T47D (cell line): ENCODE measurements around the gene SLX1B.
"Not testable (repeated sequence)": the region's sequence is repeated elsewhere in the genome, so short reads cannot be mapped to it uniquely, and the experiment has no call there.

Experiments used
- DNase-seq, 2 experiments: peaks; one replicate each; pipeline versions ENCODE4 v3.0.0 to v3.0.0-alpha.2; 2011 to 2012; ENCODE audit warnings: low read depth in 1 of 2, low spot score in 1 of 2
- in situ Hi-C: cut with HindIII; loops from 2 replicates; pipeline ENCODE4 v1.10.0; 2016; ENCODE audit warnings: low sequenced_read_pairs, low pct_unique_long_range_greater_than_20kb

SLX1B gene

DNA sequence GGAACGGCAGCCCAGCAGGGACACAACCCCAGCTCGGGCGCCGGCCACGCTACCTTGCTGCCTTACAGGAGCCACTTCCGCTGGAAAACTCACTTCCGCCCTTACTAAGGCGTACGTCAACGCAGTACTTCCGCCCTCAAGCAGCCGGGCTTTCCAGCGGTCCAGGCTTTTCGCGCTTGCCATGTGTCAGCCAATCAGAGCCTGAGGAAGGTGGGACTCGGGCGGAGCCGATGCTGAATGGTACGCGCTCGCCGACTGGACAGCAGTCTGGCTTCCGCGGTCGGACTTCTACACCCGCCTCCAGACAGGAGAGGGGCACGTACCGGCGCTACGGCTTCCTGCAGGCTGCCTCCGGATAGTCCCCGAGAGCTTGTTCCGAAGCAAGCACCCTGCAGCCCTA lies at the start of gene SLX1B, which contains the start of gene BOLA2:
Gene SLX1B, plus strand, starts transcription at position 265 of the 400 bp plus-strand sequence.
Gene BOLA2, minus strand, starts transcription at position 83 of the 400 bp plus-strand sequence. CDS start 98 bp downstream, outside the sequence.
- DNase-seq, in situ Hi-C loops: not testable (repeated sequence)

DNA sequence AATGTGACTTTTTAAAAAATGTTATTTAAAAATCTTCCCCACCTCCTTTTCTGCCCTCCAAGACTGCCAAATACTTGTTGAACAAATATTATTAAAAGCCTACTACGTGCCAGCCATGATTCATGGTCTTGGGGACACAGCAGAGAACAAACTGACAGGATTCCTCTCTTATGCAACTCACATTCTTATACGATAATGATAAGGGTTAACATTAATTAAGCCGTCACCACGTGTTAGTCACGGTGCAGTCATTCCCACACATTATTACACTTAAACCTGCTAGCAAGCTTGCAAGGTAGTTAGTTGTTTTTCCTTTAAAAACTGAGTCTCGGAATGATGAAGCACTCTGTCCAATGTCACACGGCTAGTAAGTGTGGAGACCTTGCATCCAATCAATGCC lies 49.1 kb upstream of the SLX1B start:
- in situ Hi-C loops, DNase-seq: not testable (repeated sequence)

DNA sequence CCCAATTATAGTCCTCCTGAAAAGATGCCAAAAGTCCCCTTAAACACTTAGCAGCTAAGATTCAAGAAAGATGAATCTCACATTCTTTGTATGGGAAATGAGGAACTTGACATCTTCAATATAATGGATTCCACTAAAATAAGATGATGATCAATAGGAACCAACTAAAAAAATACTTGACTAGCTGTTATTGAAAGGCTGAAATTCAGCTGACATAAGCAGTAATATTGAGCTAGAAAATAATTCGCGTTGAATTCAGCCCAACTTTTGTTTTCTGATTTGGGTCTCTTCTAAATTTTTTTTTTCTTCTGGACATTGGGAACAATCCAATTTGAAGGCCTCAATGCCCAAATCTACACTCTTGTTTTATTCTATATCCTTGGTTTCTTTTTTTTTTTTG lies 30.7 kb upstream of the SLX1B start:
- in situ Hi-C loops, DNase-seq: not testable (repeated sequence)

DNA sequence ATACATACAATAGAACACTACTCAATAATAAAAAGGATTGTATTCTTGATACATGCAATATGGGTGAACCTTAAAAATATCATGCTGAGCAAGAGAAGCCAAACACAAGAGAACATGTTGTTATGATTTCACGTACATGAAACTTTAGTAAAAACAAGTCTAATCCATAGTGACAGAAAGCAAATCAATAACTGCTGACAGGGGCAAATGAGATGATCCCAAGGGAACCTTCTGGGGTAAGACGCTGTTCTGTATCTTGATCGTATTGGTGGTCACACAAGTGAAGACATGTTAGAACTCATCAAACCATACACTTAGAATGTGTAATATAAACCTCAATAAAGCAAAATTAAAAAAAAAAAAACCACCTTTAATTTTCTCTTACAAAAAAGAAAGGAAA lies 28.9 kb upstream of the SLX1B start:
- in situ Hi-C loops, DNase-seq: not testable (repeated sequence)

DNA sequence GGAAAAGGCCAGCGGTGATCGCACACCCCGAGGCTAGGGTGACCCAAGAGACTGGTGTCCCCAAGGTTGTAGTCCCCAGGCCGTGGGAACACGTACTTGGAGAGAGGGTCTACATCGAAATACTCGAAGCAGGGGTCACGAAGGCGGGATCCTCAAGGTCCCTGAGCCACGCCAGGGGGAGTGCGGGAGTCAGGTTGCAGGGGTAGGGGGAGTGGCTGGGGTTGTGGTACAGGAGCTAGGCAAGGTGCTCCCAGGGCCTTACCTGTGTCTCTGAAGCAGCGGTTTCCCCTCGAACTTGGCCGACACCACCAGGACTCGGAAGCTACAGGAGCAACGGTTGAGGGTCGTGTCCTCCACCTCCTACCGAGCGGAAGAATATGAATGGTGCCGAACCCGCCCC lies 579 bp upstream of the SLX1B start:
- DNase-seq, in situ Hi-C loops: not testable (repeated sequence)

DNA sequence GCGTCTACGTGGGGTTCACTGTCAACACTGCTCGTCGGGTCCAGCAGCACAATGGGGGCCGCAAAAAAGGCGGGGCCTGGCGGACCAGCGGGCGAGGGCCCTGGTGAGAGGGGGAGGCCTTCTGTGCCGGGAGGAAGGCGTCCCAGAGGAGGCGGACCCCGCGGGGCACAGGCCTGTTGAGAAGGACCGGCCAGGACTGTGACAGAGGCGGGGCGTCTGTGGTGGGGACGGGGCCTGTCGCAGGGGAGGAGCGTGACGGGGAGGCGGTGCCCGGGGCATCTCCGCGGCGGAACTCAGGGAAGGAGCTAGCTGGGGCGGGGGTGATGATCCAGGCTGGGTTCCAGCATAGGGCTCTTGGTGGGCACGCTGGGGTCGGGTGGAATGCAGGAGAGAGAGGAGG lies 495 bp downstream of the SLX1B start:
- DNase-seq, in situ Hi-C loops: not testable (repeated sequence)

DNA sequence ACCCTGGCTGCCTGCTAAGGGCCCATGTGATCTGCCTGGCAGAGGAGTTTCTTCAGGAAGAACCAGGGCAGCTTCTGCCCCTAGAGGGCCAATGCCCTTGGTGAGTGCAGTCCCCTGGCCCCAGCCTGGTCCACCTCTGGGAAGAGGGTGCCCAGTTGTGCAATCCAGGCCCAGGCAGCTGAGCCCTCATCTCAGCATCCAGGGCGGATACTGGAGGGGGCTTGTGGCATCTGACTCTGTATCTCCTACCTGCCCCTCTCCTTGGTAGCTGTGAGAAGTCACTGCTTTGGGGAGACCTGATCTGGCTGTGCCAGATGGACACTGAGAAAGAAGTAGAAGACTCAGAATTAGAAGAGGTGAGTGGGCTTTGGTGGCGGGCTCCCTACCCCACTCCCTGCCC lies 3.3 kb downstream of the SLX1B start:
- in situ Hi-C loops = not testable (repeated sequence)

DNA sequence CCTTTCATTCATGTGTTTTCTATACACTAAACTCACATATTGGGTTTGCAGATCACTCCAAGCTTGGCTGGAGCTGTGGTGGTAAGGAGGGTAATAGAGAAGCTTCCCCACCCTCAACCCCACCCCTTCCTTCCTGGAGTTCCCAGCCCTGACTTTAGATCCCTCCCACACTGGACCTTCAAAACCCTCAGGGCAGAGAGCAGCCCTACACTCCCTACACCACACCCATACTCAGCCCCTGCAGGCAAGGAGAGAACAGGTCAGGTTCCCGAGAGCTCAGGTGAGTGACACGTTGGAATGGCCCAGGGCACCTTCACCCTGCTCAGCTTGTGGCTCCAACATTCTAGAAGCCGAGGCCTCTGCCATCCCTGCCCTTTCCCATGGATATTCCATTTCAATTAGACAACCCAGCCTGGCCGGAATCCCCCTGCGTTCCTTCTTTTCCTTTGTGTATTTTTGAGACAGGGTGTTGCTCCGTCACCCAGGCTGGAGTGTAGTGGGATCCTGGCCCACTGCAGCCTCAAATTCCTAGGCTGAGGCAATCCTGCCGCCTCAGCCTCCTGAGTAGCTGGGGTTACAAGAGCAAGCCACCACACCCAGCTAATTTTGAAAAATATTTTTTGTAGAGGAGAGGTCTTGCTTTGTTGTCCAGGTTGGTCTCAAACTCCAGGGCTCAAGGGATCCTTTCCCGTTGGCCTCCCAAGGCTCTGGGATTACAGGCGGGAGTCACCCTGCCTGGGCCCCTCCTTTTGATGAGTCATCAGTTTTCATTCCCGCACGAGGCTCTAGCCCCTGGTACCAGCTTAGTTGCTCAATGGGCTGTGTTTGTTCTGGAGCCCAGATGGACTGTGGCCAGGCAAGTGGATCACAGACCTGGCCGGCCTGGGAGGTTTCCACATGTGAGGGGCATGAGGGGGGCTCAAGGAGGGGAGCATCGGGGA lies 5.6 kb downstream of the SLX1B start, which contains the start of gene SULT1A4:
Gene SULT1A4, plus strand, starts transcription at position 208 of the 941 bp plus-strand sequence. CDS start 1,473 bp downstream, outside the sequence.
- DNase-seq, in situ Hi-C loops: not testable (repeated sequence)

More for the DNA sequence above, 3.3 kb downstream of the SLX1B start:
- not testable (repeated sequence) for DNase-seq

DNA sequence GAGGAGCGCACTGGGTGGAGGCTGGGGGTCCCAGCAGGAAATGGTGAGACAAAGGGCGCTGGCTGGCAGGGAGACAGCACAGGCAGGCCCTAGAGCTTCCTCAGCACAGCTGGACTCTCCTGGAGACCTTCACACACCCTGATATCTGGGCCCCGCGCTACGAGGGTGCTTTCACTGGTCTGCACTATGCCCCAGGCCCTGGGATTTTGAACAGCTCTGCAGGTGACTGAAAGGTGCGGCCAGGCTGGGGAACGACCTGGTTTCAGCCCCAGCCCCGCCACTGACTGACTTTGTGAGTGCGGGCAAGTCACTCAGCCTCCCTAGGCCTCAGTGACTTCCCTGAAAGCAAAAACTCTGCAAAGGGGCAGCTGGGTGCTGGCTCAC lies 6.3 kb downstream of the SLX1B start:
- in situ Hi-C loops, DNase-seq: not testable (repeated sequence)

DNA sequence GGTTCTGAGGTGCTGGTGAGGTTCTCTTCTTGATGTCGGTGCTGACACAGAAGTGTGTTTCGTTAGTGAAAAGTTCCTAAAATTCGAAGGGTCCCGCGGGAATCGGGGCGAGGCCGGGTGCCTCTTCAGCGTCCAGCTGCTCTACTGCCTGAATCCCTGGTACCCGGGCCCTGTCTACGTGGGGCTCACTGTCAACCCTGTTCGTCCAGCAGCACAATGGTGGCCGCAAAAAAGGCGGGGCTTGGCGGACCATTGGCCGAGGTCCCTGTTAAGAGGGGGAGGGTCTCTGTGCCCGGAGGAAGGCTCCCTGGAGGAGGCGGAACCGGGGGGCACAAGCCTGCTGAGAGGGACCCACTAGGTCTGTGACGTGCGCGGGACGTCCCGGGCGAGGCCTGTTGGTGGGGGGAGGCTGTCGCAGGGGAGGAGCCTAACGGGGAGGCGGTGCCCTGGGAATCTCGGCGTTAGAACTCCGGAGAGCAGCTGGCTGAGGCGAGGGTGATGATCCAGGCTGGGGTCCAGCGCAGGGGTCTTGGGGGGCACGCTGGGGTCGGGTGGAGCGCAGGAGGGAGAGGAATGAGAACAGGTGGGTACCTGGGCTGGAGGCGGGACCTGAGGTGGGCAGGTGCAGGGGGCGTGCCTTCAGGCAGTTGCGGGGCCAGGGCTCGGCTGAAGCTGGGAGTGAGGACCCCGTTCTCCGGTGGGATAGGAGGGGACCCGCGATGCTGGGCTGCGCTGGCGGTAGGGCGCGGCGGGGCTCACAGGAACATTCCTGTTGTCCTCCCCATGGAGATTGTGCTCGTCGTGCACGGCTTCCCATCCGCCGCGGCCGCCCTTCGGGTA lies 11.9 kb downstream of the SLX1B start:
- in situ Hi-C loops, DNase-seq: not testable (repeated sequence)

DNA sequence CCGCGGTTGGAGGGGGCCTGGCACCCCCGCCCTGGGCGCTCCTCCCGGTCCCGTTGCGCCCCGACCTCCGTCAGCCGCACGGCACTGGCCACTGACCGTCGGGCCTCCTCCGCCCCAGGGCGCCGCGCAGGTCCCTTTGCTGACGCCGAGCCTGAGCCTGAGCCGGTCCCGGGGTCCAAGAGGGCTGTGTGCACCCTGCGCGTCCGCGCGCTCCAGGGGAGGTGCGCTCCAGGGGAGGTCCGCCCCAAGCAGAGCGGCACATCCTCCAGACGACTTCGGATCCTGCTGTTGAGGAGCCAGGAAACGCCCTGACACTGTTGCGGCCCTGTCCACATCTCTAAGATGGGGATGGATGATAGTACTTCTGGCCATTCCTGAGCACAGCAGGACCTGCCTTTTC lies 12.6 kb downstream of the SLX1B start:
- DNase-seq, in situ Hi-C loops: not testable (repeated sequence)

DNA sequence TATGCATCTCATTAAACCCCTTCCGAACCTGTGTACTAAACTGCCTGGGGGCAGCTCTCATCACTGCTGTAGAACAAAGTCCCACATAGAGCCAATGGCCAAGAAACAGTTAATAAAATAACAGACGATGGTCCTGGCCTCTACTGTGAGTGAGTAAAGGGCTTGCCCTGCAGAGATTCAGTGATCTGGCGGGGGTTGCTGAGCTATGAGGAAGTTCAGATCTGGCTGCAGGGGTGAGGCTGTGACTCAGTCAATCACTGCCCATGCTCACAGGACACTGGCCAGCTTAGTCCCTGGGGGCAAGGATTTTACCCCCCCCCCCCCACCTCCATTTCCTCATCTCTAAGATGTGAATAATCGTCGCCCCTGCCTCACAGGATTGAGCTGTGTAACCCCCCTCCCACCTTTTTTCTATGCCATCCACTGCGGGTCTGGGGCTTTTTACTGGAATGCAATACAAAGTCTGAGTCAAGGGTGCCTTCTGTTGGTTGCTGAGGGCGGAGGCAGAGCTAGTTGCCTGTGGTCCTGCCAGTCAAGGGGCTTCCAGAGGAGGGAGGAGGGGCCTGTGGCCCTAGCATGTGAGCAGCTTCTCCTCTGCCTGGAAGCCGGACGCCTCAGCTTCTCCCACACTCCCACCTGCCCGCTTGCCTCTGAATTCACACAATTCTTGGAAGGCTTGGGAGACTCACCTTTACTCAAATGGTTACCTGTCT lies 13.5 kb downstream of the SLX1B start:
- in situ Hi-C loops = not testable (repeated sequence)

DNA sequence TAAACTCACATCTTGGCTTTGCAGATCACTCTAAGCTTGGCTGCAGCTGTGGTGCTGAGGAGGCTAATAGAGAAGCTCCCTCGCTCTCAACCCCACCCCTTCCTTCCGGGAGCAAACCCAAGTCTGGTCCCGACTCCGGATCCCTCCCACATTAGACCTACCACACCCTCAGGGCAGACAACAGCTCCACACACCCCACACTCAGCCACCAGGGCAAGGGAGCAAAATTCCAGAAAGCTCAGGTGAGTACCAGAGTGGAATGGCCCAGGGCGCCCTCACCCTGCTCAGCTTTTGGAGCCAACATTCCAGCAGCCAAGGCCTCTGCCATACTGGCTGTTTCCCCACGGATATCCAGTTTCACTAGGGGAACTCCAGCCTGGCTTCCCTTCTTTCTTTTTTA lies 15.3 kb downstream of the SLX1B start:
- DNase-seq, in situ Hi-C loops: not testable (repeated sequence)

More for the DNA sequence above, 13.5 kb downstream of the SLX1B start:
- DNase-seq = not testable (repeated sequence)

DNA sequence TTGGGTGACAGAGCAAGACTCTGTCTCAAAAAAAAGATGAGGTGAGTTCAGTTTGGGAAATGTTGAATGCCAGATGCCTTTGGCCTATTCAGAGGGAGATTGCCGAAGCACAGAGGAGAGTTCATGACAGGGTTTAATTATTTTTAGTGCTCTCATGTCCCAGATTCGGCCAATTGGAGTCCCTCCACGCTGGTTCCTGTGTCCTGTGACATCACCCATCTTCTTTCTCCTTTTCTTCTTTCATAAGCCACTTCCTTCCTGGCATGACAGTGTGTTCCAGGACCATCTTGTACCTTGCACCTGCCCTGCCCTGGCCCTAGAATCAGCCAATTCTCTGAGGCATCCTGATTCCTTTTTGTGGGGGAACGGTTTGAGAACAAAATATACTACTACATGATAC lies 17.7 kb downstream of the SLX1B start:
- DNase-seq, in situ Hi-C loops: not testable (repeated sequence)

DNA sequence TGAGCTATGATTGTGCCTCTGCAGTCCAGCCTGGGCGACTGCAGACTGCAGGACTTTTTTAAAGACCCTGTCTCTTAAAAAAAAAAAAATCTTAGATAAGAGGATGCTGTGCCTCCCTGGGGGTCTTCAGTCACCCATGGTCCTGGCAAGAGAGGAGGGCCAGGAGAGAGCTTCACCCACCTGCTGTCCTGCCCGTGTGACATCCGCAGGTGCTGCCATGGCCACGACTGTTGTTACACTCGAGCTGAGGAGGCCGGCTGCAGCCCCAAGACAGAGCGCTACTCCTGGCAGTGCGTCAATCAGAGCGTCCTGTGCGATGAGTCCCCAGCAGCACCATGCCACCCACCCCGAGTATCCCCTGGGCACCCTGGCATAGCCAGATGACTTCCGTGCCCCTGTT lies 27.9 kb downstream of the SLX1B start:
- in situ Hi-C loops, DNase-seq: not testable (repeated sequence)

DNA sequence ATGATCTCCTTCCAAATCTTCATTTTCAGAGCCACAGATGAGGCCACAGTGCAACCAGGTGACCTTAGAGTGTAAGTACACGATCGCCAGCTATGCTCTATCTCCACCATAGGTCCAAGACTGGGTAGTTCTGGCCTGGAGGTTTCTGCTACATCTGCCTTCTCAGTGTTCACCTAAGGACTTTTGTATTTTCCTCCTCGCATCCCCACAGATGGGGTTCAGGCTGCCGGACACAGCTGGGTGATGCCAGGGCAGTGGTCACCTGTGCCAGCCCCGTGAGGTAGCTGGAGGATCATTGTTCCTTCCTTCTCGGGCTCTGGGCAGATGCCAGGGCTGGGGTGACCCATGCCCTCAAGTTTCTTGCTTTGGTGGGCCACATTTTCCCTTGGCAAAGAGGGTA lies 52.0 kb downstream of the SLX1B start, which contains the start of gene NPIPB12:
Gene NPIPB12, minus strand, starts transcription at position 101 of the 400 bp plus-strand sequence.
- in situ Hi-C loops, DNase-seq: not testable (repeated sequence)
